Measurements from ENCODE around the gene KANSL1. TPM values are rescaled to one million over a fixed set of nuclear protein-coding genes. Genes with fewer than 3 reads are reported as not detected.

KANSL1 gene
- total RNA-seq, 3 donors from 2014 or later = 80.2 to 107 (median 88.8) TPM

- Histone ChIP-seq H3K36me3 (ENCODE audit: low read depth) (no peaks in the 10 kb centered on the region), H3K4me3 (no peak overlapping the region), H3K4me1 (ENCODE audit: low read depth) (no peaks in the 10 kb centered on the region), H3K9me3 (no peaks in the 10 kb centered on the region)
- DNase-seq (no peak), ATAC-seq (no peak)
- intact Hi-C loops (cut with DNase I, micrococcal nuclease) = no loop called here
- TF ChIP-seq, protein P1, sequence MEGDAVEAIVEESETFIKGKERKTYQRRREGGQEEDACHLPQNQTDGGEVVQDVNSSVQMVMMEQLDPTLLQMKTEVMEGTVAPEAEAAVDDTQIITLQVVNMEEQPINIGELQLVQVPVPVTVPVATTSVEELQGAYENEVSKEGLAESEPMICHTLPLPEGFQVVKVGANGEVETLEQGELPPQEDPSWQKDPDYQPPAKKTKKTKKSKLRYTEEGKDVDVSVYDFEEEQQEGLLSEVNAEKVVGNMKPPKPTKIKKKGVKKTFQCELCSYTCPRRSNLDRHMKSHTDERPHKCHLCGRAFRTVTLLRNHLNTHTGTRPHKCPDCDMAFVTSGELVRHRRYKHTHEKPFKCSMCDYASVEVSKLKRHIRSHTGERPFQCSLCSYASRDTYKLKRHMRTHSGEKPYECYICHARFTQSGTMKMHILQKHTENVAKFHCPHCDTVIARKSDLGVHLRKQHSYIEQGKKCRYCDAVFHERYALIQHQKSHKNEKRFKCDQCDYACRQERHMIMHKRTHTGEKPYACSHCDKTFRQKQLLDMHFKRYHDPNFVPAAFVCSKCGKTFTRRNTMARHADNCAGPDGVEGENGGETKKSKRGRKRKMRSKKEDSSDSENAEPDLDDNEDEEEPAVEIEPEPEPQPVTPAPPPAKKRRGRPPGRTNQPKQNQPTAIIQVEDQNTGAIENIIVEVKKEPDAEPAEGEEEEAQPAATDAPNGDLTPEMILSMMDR (IDR thresholded peaks at IDR 0.05) = no peak
These were observed 165.9 kb downstream of the KANSL1 start for GRCh38 chr17:46027048-46027975.

DNA sequence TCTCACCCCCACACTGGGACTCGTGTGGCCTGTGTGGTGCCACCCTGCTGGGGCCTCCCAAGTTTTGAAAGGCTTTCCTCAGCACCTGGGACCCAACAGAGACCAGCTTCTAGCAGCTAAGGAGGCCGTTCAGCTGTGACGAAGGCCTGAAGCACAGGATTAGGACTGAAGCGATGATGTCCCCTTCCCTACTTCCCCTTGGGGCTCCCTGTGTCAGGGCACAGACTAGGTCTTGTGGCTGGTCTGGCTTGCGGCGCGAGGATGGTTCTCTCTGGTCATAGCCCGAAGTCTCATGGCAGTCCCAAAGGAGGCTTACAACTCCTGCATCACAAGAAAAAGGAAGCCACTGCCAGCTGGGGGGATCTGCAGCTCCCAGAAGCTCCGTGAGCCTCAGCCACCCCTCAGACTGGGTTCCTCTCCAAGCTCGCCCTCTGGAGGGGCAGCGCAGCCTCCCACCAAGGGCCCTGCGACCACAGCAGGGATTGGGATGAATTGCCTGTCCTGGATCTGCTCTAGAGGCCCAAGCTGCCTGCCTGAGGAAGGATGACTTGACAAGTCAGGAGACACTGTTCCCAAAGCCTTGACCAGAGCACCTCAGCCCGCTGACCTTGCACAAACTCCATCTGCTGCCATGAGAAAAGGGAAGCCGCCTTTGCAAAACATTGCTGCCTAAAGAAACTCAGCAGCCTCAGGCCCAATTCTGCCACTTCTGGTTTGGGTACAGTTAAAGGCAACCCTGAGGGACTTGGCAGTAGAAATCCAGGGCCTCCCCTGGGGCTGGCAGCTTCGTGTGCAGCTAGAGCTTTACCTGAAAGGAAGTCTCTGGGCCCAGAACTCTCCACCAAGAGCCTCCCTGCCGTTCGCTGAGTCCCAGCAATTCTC is 166.8 kb downstream of the KANSL1 start:
- H3K36me3 ChIP-seq (ENCODE audit: low read depth) = no peaks in the 10 kb centered on the region
- ATAC-seq (peak; percentile 18), DNase-seq (no peak)
- TF ChIP-seq, protein P1 (IDR thresholded peaks at IDR 0.05) = no peak
- H3K4me3 ChIP-seq = no peak overlapping the region
- no peaks in the 10 kb centered on the region for H3K4me1 ChIP-seq (ENCODE audit: low read depth)
- H3K9me3 ChIP-seq = no peaks in the 10 kb centered on the region
- intact Hi-C loops (cut with DNase I, micrococcal nuclease) = no loop called here

DNA sequence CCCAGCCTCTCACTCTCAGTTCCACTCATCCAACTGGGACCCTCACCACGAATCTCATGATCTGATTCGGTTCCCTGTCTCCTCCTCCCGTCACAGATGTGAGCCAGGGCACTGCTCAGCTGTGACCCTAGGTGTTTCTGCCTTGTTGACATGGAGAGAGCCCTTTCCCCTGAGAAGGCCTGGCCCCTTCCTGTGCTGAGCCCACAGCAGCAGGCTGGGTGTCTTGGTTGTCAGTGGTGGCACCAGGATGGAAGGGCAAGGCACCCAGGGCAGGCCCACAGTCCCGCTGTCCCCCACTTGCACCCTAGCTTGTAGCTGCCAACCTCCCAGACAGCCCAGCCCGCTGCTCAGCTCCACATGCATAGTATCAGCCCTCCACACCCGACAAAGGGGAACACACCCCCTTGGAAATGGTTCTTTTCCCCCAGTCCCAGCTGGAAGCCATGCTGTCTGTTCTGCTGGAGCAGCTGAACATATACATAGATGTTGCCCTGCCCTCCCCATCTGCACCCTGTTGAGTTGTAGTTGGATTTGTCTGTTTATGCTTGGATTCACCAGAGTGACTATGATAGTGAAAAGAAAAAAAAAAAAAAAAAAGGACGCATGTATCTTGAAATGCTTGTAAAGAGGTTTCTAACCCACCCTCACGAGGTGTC is 167.6 kb downstream of the KANSL1 start:
- TF ChIP-seq, protein P1 (IDR thresholded peaks at IDR 0.05) = no peak
- H3K4me3 ChIP-seq = no peak overlapping the region
- no peak for ATAC-seq
- H3K36me3 ChIP-seq (ENCODE audit: low read depth) = no peaks in the 10 kb centered on the region
- H3K4me1 ChIP-seq (ENCODE audit: low read depth) = no peaks in the 10 kb centered on the region
- intact Hi-C loops (cut with DNase I, micrococcal nuclease) = no loop called here
- DNase-seq = no peak
- no peaks in the 10 kb centered on the region for H3K9me3 ChIP-seq

DNA sequence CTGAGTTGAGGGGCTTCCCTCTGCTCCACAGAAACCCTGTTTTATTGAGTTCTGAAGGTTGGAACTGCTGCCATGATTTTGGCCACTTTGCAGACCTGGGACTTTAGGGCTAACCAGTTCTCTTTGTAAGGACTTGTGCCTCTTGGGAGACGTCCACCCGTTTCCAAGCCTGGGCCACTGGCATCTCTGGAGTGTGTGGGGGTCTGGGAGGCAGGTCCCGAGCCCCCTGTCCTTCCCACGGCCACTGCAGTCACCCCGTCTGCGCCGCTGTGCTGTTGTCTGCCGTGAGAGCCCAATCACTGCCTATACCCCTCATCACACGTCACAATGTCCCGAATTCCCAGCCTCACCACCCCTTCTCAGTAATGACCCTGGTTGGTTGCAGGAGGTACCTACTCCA is 168.2 kb downstream of the KANSL1 start:
- Histone ChIP-seq H3K4me3 (no peak overlapping the region), H3K36me3 (ENCODE audit: low read depth) (no peaks in the 10 kb centered on the region), H3K9me3 (no peaks in the 10 kb centered on the region), H3K4me1 (ENCODE audit: low read depth) (no peaks in the 10 kb centered on the region)
- intact Hi-C loops (cut with DNase I, micrococcal nuclease) = no loop called here
- DNase-seq (no peak), ATAC-seq (no peak)
- TF ChIP-seq, protein P1 (IDR thresholded peaks at IDR 0.05) = no peak

DNA sequence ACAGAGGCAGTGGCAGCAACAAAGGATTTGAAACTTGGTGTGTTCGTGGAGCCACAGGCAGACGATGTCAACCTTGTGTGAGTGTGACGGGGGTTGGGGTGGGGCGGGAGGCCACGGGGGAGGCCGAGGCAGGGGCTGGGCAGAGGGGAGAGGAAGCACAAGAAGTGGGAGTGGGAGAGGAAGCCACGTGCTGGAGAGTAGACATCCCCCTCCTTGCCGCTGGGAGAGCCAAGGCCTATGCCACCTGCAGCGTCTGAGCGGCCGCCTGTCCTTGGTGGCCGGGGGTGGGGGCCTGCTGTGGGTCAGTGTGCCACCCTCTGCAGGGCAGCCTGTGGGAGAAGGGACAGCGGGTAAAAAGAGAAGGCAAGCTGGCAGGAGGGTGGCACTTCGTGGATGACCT is 168.6 kb downstream of the KANSL1 start:
- intact Hi-C loops (cut with DNase I, micrococcal nuclease) = no loop called here
- DNase-seq (no peak), ATAC-seq (no peak)
- TF ChIP-seq, protein P1 (IDR thresholded peaks at IDR 0.05) = no peak
- Histone ChIP-seq H3K36me3 (ENCODE audit: low read depth) (no peaks in the 10 kb centered on the region), H3K4me1 (ENCODE audit: low read depth) (no peaks in the 10 kb centered on the region), H3K4me3 (no peak overlapping the region), H3K9me3 (no peaks in the 10 kb centered on the region)
